ENCODE data around the gene FDPS. TPM values are rescaled to one million over a fixed set of nuclear protein-coding genes. Genes with fewer than 3 reads are reported as not detected.
A peak's percentile ranks its signal among the peaks of the same experiment; 100 is the strongest.

Gene FDPS
- total RNA-seq, 1 donor from 2014 or later: 248 TPM

DNA sequence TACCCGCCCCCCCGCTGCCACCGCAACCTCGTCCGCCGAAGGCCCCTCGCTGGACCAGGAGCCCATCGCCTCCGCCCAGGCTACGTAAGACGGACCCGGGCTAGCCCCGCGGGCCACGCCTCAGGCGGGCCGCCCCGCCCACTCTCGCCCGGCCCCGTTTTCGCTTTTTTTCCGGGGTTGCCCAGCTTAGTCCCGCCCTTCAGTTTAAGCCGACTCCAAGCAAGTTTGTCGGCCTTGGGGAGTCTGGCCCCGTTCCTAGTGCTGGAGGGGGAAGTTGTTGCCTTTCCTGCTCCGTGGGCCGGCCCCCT is 15.0 kb downstream of the FDPS start:
- TF ChIP-seq, protein P1, sequence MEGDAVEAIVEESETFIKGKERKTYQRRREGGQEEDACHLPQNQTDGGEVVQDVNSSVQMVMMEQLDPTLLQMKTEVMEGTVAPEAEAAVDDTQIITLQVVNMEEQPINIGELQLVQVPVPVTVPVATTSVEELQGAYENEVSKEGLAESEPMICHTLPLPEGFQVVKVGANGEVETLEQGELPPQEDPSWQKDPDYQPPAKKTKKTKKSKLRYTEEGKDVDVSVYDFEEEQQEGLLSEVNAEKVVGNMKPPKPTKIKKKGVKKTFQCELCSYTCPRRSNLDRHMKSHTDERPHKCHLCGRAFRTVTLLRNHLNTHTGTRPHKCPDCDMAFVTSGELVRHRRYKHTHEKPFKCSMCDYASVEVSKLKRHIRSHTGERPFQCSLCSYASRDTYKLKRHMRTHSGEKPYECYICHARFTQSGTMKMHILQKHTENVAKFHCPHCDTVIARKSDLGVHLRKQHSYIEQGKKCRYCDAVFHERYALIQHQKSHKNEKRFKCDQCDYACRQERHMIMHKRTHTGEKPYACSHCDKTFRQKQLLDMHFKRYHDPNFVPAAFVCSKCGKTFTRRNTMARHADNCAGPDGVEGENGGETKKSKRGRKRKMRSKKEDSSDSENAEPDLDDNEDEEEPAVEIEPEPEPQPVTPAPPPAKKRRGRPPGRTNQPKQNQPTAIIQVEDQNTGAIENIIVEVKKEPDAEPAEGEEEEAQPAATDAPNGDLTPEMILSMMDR (conservative IDR thresholded peaks at IDR 0.05; ENCODE audit: low read depth, low read length): no peak
- peak overlapping the region; percentile 98 for H3K4me3 ChIP-seq (ENCODE audit: low read depth, low read length)
- DNase-seq (ENCODE audit: low read depth): peak; percentile 44

DNA sequence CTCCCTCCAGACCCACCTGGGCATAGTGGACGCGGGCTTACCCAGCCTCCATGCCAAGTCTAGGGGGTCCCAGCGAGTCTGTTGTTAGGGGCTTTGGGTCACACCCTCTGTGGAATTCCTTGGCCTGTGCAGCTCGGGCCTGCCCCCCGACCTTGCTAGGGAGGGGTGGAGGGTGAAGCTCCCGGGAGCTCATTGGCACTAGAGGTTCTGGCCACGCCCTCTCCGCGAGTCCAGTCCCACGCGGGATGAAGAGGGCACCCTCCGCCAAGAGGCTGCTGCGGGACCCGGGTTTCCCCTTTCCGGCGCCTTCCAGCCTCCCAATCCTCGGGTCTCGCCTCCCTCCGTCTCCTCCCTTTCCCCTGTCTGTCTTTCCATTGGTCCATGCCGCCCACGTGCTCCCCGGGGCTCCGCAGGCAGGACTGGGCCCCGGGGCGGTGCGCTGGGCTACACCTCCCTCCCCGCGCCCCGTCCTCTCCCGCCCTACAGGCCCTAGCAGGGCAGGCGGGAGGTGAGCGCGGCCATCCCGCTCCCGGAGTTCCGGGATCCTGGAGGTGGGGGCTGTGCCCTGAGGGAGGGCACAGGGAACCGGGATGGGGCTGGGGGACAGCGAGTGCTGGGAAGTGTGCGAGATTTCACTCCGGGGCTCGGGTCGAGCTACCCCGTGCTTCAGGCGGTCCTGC is 15.5 kb downstream of the FDPS start:
- H3K4me3 ChIP-seq (ENCODE audit: low read depth, low read length): peak overlapping the region; percentile 98
- peak; percentile 50 for DNase-seq (ENCODE audit: low read depth)
- TF ChIP-seq, protein P1 (conservative IDR thresholded peaks at IDR 0.05; ENCODE audit: low read depth, low read length): no peak

DNA sequence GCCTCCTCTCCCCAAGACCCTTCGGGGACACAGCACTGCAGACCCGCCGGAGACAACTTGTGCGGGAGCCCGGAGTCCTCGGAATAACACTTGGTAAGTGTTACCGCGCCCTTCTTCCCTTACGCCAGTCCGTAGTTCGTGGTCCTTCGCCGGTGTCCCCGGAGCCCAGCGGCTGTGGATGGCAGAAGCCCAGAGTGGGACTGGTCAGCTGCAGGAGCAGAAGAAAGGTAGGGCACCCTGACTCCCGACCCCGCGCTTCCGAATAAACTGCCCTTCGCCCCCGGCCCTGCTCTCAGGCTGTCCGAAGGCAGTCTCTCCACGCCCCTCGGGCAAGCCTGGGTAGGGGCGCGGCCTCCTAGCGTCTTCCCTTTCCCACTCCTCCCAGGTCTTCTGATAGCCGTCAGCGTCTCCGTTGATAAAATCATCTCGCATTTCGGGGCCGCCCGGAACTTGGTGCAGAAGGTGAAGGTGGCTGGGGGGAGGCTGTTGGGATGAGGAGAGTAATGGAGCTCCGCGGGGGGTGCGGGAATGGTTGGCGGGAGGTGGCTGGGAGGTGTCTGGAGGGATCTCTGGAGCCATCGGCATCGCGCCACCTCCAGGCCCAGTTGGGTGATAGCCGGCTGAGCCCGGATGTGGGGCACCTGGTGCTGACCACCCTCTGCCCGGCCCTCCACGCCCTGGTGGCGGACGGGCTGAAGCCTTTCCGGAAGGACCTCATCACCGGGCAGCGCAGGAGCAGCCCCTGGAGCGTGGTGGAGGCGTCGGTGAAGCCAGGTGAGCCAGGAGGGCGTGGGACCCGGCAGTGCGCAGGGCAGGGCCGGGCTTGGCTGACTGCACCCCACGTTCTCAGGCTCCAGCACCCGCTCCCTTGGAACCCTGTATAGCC is 16.3 kb downstream of the FDPS start:
- no peak for DNase-seq (ENCODE audit: low read depth)
- H3K4me3 ChIP-seq (ENCODE audit: low read depth, low read length): peak overlapping the region; percentile 98
- TF ChIP-seq, protein P1 (conservative IDR thresholded peaks at IDR 0.05; ENCODE audit: low read depth, low read length): peak; percentile 53

DNA sequence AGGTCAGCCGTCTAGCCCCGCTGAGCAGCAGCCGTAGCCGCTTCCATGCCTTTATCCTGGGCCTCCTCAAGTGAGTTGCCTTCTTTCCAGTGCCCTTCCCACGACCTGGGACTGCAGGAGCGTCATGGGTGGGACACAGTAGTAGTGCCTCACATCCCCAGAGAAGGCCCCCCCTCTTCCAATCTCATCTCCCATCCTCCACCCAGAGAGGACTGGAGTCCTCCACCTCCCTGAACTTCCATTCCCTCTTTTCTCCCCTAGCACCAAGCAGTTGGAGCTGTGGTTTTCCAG is 16.9 kb downstream of the FDPS start:
- TF ChIP-seq, protein P1 (conservative IDR thresholded peaks at IDR 0.05; ENCODE audit: low read depth, low read length): no peak
- peak overlapping the region; percentile 98 for H3K4me3 ChIP-seq (ENCODE audit: low read depth, low read length)
- DNase-seq (ENCODE audit: low read depth): no peak

DNA sequence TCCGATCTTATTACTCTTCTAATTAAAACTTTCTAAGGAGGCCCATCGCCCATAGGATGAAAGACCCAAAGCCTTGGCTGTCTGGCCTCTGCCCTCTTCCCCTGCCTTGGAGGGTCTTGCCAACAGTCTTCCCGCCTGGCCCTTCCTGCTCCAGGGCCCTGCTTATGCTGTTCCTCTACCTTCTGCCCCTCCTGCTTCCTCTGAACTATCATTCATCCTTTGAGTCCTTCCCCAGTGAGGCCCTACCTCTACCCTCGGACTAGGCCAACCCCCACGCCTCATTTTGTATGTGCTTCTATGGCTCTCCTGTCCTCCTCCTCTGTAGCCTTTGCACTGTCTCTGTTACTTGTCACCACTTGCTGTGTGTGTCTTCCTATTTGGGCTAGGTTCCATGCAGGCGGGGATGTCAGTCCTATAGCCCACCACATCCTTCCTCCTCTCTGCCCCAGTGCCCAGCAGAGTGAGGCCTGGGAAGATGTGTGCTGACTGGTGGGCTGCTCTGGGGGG is 17.4 kb downstream of the FDPS start:
- no peak for DNase-seq (ENCODE audit: low read depth)
- H3K4me3 ChIP-seq (ENCODE audit: low read depth, low read length): peak overlapping the region; percentile 98
- TF ChIP-seq, protein P1 (conservative IDR thresholded peaks at IDR 0.05; ENCODE audit: low read depth, low read length): no peak

DNA sequence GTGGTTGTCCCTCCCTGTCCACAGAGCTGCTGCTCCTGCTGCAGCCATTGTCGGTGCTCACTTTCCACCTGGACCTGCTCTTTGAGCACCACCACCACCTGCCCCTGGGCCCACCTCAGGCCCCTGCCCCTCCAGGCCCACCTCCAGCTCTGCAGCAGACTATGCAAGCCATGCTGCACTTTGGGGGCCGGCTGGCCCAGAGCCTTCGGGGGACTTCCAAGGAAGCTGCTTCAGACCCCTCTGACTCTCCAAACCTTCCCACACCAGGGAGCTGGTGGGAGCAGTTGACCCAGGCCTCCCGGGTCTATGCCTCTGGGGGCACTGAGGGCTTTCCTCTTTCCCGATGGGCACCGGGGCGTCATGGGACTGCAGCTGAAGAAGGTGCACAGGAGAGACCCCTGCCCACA is 18.0 kb downstream of the FDPS start:
- DNase-seq (ENCODE audit: low read depth): no peak
- H3K4me3 ChIP-seq (ENCODE audit: low read depth, low read length): no peak overlapping the region
- TF ChIP-seq, protein P1 (conservative IDR thresholded peaks at IDR 0.05; ENCODE audit: low read depth, low read length): no peak
